Stomach (tissue), 9 donors: ENCODE results near the gene ITPRID2. TPM values are rescaled to one million over a fixed set of nuclear protein-coding genes. Genes with fewer than 3 reads are reported as not detected.

Experiments used
- DNase-seq, 2 donors: peaks; one replicate each; pipeline versions ENCODE4 v3.0.0 to v3.0.0-alpha.2; 2013 to 2019
- H3K27ac ChIP-seq, 5 donors: fragments of 200-600 bp in 4 of 5; sonication (generic) in 4 of 5; one replicate each; pipeline ENCODE4 v1.5.1; 2013 to 2019; ENCODE audit warnings: mild to moderate bottlenecking in 1 of 5, moderate library complexity in 1 of 5
- H3K27me3 ChIP-seq, 3 donors: fragments of 200-600 bp; sonication (generic); one replicate each; pipeline ENCODE4 v1.5.1; 2017 to 2019; ENCODE audit warnings: mixed run types in 1 of 3
- H3K36me3 ChIP-seq, 4 donors: fragments of 200-600 bp; sonication (generic); 1 replicate in 3 of 4; 2 replicates in 1 of 4; pipeline ENCODE4 v1.5.1; 2016 to 2019
- H3K4me1 ChIP-seq, 4 donors: fragments of 200-600 bp; sonication (generic); one replicate each; pipeline ENCODE4 v1.5.1; 2016 to 2019
- H3K4me3 ChIP-seq, 4 donors: fragments of 200-600 bp; sonication (generic) in 3 of 4; one replicate each; pipeline ENCODE4 v1.5.1; 2016 to 2019; ENCODE audit warnings: mild to moderate bottlenecking in 1 of 4
- H3K9me3 ChIP-seq, 4 donors: fragments of 200-600 bp; sonication (generic); one replicate each; pipeline ENCODE4 v1.5.1; 2016 to 2019
- CTCF ChIP-seq, 7 experiments: fragments of 450-650 bp in 4 of 7; fragments of 200-600 bp in 3 of 7; sonication (generic) in 3 of 7; IDR thresholded peaks; one replicate each; pipeline ENCODE4 v1.5.1; 2016 to 2019; ENCODE audit warnings: antibody characterized with exemption in 7 of 7, control low read depth in 2 of 7, mild to moderate bottlenecking in 1 of 7
- EP300 ChIP-seq: sonication (generic); formaldehyde crosslinking; IDR thresholded peaks from one replicate; pipeline ENCODE4 v1.6.1; 2017; ENCODE audit warnings: antibody characterized with exemption
- POLR2A ChIP-seq, 4 donors: fragments of 450-650 bp; IDR thresholded peaks; one replicate each; pipeline ENCODE4 v1.6.1; 2016; ENCODE audit warnings: antibody characterized with exemption in 4 of 4, control low read depth in 2 of 4, mild to moderate bottlenecking in 1 of 4, moderate library complexity in 1 of 4
- POLR2AphosphoS5 ChIP-seq, 3 donors: sonication (generic); formaldehyde crosslinking; IDR thresholded peaks; one replicate each; pipeline ENCODE4 v1.6.1; 2016; ENCODE audit warnings: antibody characterized with exemption in 3 of 3
- WGBS, 5 donors: extraction: QIAGEN DNeasy Blood & Tissue Kit in 3 of 5; methylation state at CpG; one replicate each; pipeline versions ENCODE4 v1.1.5 to v1.1.7; 2013 to 2018; 5-methylcytosine and 5-hydroxymethylcytosine counted together
- intact Hi-C: fragments of 100-400 bp; cut with DNase I; formaldehyde crosslinking; loops from one replicate; pipeline ENCODE4 v1.15.1; 2023; ENCODE audit warnings: low total_unique reads
- polyA plus RNA-seq, 3 donors: library from polyadenylated mRNA; stranded (reverse); fragments of 200-250 nt; gene quantifications; one replicate each; pipeline ENCODE4 v1.2.3, GENCODE V29; 2013
- total RNA-seq, 5 donors: library from RNA; depleted of rRNA; stranded (reverse); fragments of >200 nt; gene quantifications; one replicate each; pipeline versions ENCODE4 v1.1.0 to v1.2.3, GENCODE V29; 2014 to 2016
- donor health status: healthy with polysubstance abuse.
- donor health status: Bipolar disorder and iron deficiency.
- donor health status: healthy.

ITPRID2 gene
- total and polyA plus RNA-seq, 8 donors, result 19.4 to 222 (median 102) TPM

- Histone ChIP-seq H3K4me3 (peak overlapping the region; percentile 76 to 90 (median 82)), H3K27ac (peak overlapping the region; percentile 97 to 100 (median 99)), H3K27me3 (no peaks in the 10 kb centered on the region), H3K36me3 (no peaks in the 10 kb centered on the region), H3K4me1 (peaks cover 0 to 68% (median 47%) of the 10 kb centered on the region in 4 donors), H3K9me3 (no peaks in the 10 kb centered on the region)
- 3 to 8% (median 4%) methylated on average over 10 of the region's 10 CpGs for WGBS, 5 donors
- DNase-seq, result no peak
- intact Hi-C loops, result no loop called here
- TF ChIP-seq POLR2AphosphoS5 (IDR thresholded peaks at IDR 0.05) (no peak), POLR2A (IDR thresholded peaks at IDR 0.05) (no peak), EP300 (no peak), CTCF (IDR thresholded peaks at IDR 0.05) (no peak)
These were observed 1.4 kb downstream of the ITPRID2 start for GRCh38 chr2:181892799-181893435.

GRCh38 chr2:181894381-181894780 is 2.9 kb downstream of the ITPRID2 start:
- peak overlapping the region in 4 of 5 donors; percentile 52 to 100 (median 98) for H3K27ac ChIP-seq
- H3K36me3 ChIP-seq, result peaks cover under 1 to 10% (median 7%) of the 10 kb centered on the region in 4 donors
- intact Hi-C loops, result no loop called here
- H3K4me3 ChIP-seq, result peak overlapping the region; percentile 76 to 90 (median 82)
- 20 to 42% (median 34%) methylated on average over 3 of the region's 3 CpGs for WGBS, 5 donors
- H3K9me3 ChIP-seq, result no peaks in the 10 kb centered on the region
- peaks cover 3 to 82% (median 56%) of the 10 kb centered on the region in 4 donors for H3K4me1 ChIP-seq
- no peak for DNase-seq
- no peaks in the 10 kb centered on the region for H3K27me3 ChIP-seq
- TF ChIP-seq POLR2A (IDR thresholded peaks at IDR 0.05), result no peak
- TF ChIP-seq POLR2AphosphoS5 (IDR thresholded peaks at IDR 0.05), result no peak
- TF ChIP-seq EP300, result no peak
- no peak for TF ChIP-seq CTCF (IDR thresholded peaks at IDR 0.05)

- Histone ChIP-seq H3K4me3 (peak overlapping the region in 2 of 4 donors; percentile 81 to 82), H3K27ac (peak overlapping the region in 4 of 5 donors; percentile 34 to 100 (median 81)), H3K27me3 (no peaks in the 10 kb centered on the region), H3K36me3 (peaks cover 7 to 24% (median 22%) of the 10 kb centered on the region in 4 donors), H3K4me1 (peaks cover 9 to 84% (median 59%) of the 10 kb centered on the region in 4 donors), H3K9me3 (no peaks in the 10 kb centered on the region)
- no peak for TF ChIP-seq EP300
- TF ChIP-seq POLR2A (IDR thresholded peaks at IDR 0.05), result no peak
- TF ChIP-seq POLR2AphosphoS5 (IDR thresholded peaks at IDR 0.05), result no peak
- no peak for TF ChIP-seq CTCF (IDR thresholded peaks at IDR 0.05)
- DNase-seq, result no peak
- intact Hi-C loops, result no loop called here
- WGBS, 5 donors, result 15 to 27% (median 25%) methylated on average over 1 of the region's 1 CpG
These were observed 4.3 kb downstream of the ITPRID2 start for GRCh38 chr2:181895818-181896217.

- H3K36me3 ChIP-seq, result peaks cover 8 to 29% (median 26%) of the 10 kb centered on the region in 4 donors
- H3K9me3 ChIP-seq, result no peaks in the 10 kb centered on the region
- intact Hi-C loops, result no loop called here
- no peak for TF ChIP-seq POLR2A (IDR thresholded peaks at IDR 0.05)
- TF ChIP-seq CTCF (IDR thresholded peaks at IDR 0.05), result no peak
- no peak for TF ChIP-seq POLR2AphosphoS5 (IDR thresholded peaks at IDR 0.05)
- no peak for TF ChIP-seq EP300
- peaks cover 9 to 84% (median 57%) of the 10 kb centered on the region in 4 donors for H3K4me1 ChIP-seq
- WGBS, 5 donors, result 20 to 49% (median 33%) methylated on average over 1 of the region's 1 CpG
- peak in 1 of 2 donors; percentile 50 for DNase-seq
- peak overlapping the region in 4 of 5 donors; percentile 34 to 100 (median 81) for H3K27ac ChIP-seq
- peak overlapping the region in 2 of 4 donors; percentile 81 to 82 for H3K4me3 ChIP-seq
- H3K27me3 ChIP-seq, result no peaks in the 10 kb centered on the region
These were observed 4.8 kb downstream of the ITPRID2 start for GRCh38 chr2:181896286-181896685.
